Measurements from ENCODE around the gene AMBP.

Gene AMBP

GRCh38 chr9:114078021-114078780 lies at the start of gene AMBP:
Gene AMBP, minus strand, starts transcription at chr9:114078300. Its CDS starts 91 bp downstream, at chr9:114078209.
- DNase-seq (ENCODE audit: low read depth): no peak

- DNase-seq (ENCODE audit: low read depth): no peak
Observed at GRCh38 chr9:114126247-114127060, 48.4 kb upstream of the AMBP start.

GRCh38 chr9:114125476-114126013 lies 47.4 kb upstream of the AMBP start:
- no peak for DNase-seq (ENCODE audit: low read depth)

- DNase-seq (ENCODE audit: low read depth): no peak
Observed at GRCh38 chr9:114124666-114125475, 46.8 kb upstream of the AMBP start.

- DNase-seq (ENCODE audit: low read depth): no peak
Observed at GRCh38 chr9:114124138-114124537, 46.0 kb upstream of the AMBP start.

GRCh38 chr9:114123031-114123977 lies 45.2 kb upstream of the AMBP start:
- no peak for DNase-seq (ENCODE audit: low read depth)

- DNase-seq (ENCODE audit: low read depth): no peak
Observed at GRCh38 chr9:114122136-114123027, 44.3 kb upstream of the AMBP start.

GRCh38 chr9:114121227-114122135 lies 43.4 kb upstream of the AMBP start:
- DNase-seq (ENCODE audit: low read depth): no peak

GRCh38 chr9:114120192-114121014 lies 42.3 kb upstream of the AMBP start:
- no peak for DNase-seq (ENCODE audit: low read depth)

GRCh38 chr9:114119242-114120191 lies 41.4 kb upstream of the AMBP start:
- DNase-seq (ENCODE audit: low read depth): no peak

GRCh38 chr9:114117996-114118830 lies 40.1 kb upstream of the AMBP start:
- no peak for DNase-seq (ENCODE audit: low read depth)

GRCh38 chr9:114117614-114117995 lies 39.5 kb upstream of the AMBP start:
- DNase-seq (ENCODE audit: low read depth): no peak

GRCh38 chr9:114116126-114116747 lies 38.1 kb upstream of the AMBP start:
- no peak for DNase-seq (ENCODE audit: low read depth)

GRCh38 chr9:114115654-114116125 lies 37.6 kb upstream of the AMBP start:
- DNase-seq (ENCODE audit: low read depth): no peak

GRCh38 chr9:114114364-114114763 lies 36.3 kb upstream of the AMBP start:
- no peak for DNase-seq (ENCODE audit: low read depth)
